ENCODE results near the gene VCX.
A peak's percentile ranks its signal among the peaks of the same experiment; 100 is the strongest.
"Not testable (repeated sequence)": the region's sequence is repeated elsewhere in the genome, so short reads cannot be mapped to it uniquely, and the experiment has no call there.

VCX gene

GRCh38 chrX:7842871-7843270, at the start of gene VCX:
Gene VCX (plus strand): TSS chrX:7843171. CDS start chrX:7843204, 33 bp downstream.
- DNase-seq: not testable (repeated sequence)

GRCh38 chrX:7798327-7798726, 44.6 kb upstream of the VCX start:
- TF ChIP-seq GATA1 (IDR thresholded peaks at IDR 0.05; ENCODE audit: low read depth, low read length) (no peak), POLR2A (IDR thresholded peaks at IDR 0.05; ENCODE audit: low read length) (no peak)
- no peak for DNase-seq

GRCh38 chrX:7801711-7802110, 41.3 kb upstream of the VCX start:
- no peak for DNase-seq

GRCh38 chrX:7815166-7815805, 27.7 kb upstream of the VCX start:
- TF ChIP-seq GATA1 (IDR thresholded peaks at IDR 0.05; ENCODE audit: low read depth, low read length) (no peak), POLR2A (IDR thresholded peaks at IDR 0.05; ENCODE audit: low read length) (no peak)
- no peak for DNase-seq

More at GRCh38 chrX:7801711-7802110, 41.3 kb upstream of the VCX start:
- no peak for TF ChIP-seq GATA1 (IDR thresholded peaks at IDR 0.05; ENCODE audit: low read depth, low read length)
- TF ChIP-seq POLR2A (IDR thresholded peaks at IDR 0.05; ENCODE audit: low read length): no peak

- DNase-seq: peak in 1 of 2 experiments; percentile 1
These were observed 14.4 kb upstream of the VCX start for GRCh38 chrX:7828594-7828993.

GRCh38 chrX:7841084-7841805, 1.7 kb upstream of the VCX start:
- TF ChIP-seq POLR2A (IDR thresholded peaks at IDR 0.05; ENCODE audit: low read length): no peak
- no peak for TF ChIP-seq GATA1 (IDR thresholded peaks at IDR 0.05; ENCODE audit: low read depth, low read length)

More at GRCh38 chrX:7828594-7828993, 14.4 kb upstream of the VCX start:
- TF ChIP-seq GATA1 (IDR thresholded peaks at IDR 0.05; ENCODE audit: low read depth, low read length): no peak
- no peak for TF ChIP-seq POLR2A (IDR thresholded peaks at IDR 0.05; ENCODE audit: low read length)

GRCh38 chrX:7852166-7852565, 9.2 kb downstream of the VCX start:
- no peak for DNase-seq

More at GRCh38 chrX:7841084-7841805, 1.7 kb upstream of the VCX start:
- DNase-seq: no peak

GRCh38 chrX:7872042-7872441, 29.1 kb downstream of the VCX start:
- no peak for DNase-seq
- TF ChIP-seq GATA1 (IDR thresholded peaks at IDR 0.05; ENCODE audit: low read depth, low read length) (no peak), POLR2A (IDR thresholded peaks at IDR 0.05; ENCODE audit: low read length) (no peak)

More at GRCh38 chrX:7852166-7852565, 9.2 kb downstream of the VCX start:
- TF ChIP-seq POLR2A (IDR thresholded peaks at IDR 0.05; ENCODE audit: low read length): no peak
- TF ChIP-seq GATA1 (IDR thresholded peaks at IDR 0.05; ENCODE audit: low read depth, low read length): no peak

- DNase-seq: no peak
- TF ChIP-seq GATA1 (IDR thresholded peaks at IDR 0.05; ENCODE audit: low read depth, low read length) (no peak), POLR2A (IDR thresholded peaks at IDR 0.05; ENCODE audit: low read length) (no peak)
These were observed 34.0 kb downstream of the VCX start for GRCh38 chrX:7876957-7877356.

GRCh38 chrX:7889135-7889534, 46.2 kb downstream of the VCX start:
- DNase-seq: no peak
- TF ChIP-seq GATA1 (IDR thresholded peaks at IDR 0.05; ENCODE audit: low read depth, low read length): no peak
- TF ChIP-seq POLR2A (IDR thresholded peaks at IDR 0.05; ENCODE audit: low read length): no peak

- no peak for TF ChIP-seq POLR2A (IDR thresholded peaks at IDR 0.05; ENCODE audit: low read length)
- no peak for TF ChIP-seq GATA1 (IDR thresholded peaks at IDR 0.05; ENCODE audit: low read depth, low read length)
- no peak for DNase-seq
These were observed 46.7 kb downstream of the VCX start for GRCh38 chrX:7889680-7890079.

GRCh38 chrX:7891928-7892327, 49.0 kb downstream of the VCX start:
- peak; percentile 13 to 50 for DNase-seq
- TF ChIP-seq POLR2A (IDR thresholded peaks at IDR 0.05; ENCODE audit: low read length): no peak
- no peak for TF ChIP-seq GATA1 (IDR thresholded peaks at IDR 0.05; ENCODE audit: low read depth, low read length)
